Endothelial cell of umbilical vein (primary cell): ENCODE measurements around the gene IL6R. TPM values are rescaled to one million over a fixed set of nuclear protein-coding genes. Genes with fewer than 3 reads are reported as not detected.

Experiments used
- BruUV-seq: library from RNA; stranded (reverse); fragments of 400-500 nt; replicated peaks from 2 replicates; lab custom pipeline; 2021; lab: Mats Ljungman, UMichigan
- CTCF ChIA-PET: fragments of 300-600, 350-600 bp; sonication (Branson Sonifier 250); formaldehyde crosslinking; loops from one replicate; lab custom pipeline; 2021; ENCODE audit warnings: antibody characterized with exemption, inconsistent platforms; lab: Charles Lee
- POLR2A ChIA-PET: fragments of 300-600, 350-600 bp; sonication (Branson Sonifier 250); formaldehyde crosslinking; loops from one replicate; lab custom pipeline; 2021; ENCODE audit warnings: antibody characterized with exemption, inconsistent platforms; lab: Charles Lee
- DNase-seq: peaks from one replicate; pipeline ENCODE4 v3.0.0-alpha.2; 2011; ENCODE audit warnings: low read depth, low spot score
- FAIRE-seq: peaks from 2 replicates; lab custom pipeline; 2011; peaks lifted over from hg19 to GRCh38; lab: Jason Lieb, UNC
- H2AFZ ChIP-seq: 2 replicates; pipeline ENCODE4 v1.6.0; 2012; ENCODE audit warnings: low read depth, low read length, control low read depth, inconsistent platforms
- H3K27ac ChIP-seq: 2 replicates; pipeline ENCODE4 v1.5.1; 2011; ENCODE audit warnings: low read depth, mild to moderate bottlenecking, control low read depth, low read length, moderate library complexity; ENCODE audit not compliant: insufficient read depth
- H3K27me3 ChIP-seq, 2 experiments: 2 replicates each; pipeline versions ENCODE4 v1.6.0 to v1.6.1; 2011; ENCODE audit warnings: low read length in 2 of 2, mixed read lengths in 1 of 2; ENCODE audit not compliant: control insufficient read depth in 2 of 2, insufficient read depth in 2 of 2
- H3K36me3 ChIP-seq, 2 experiments: 2 replicates in 1 of 2; 3 replicates in 1 of 2; pipeline ENCODE4 v1.5.1; 2011; ENCODE audit warnings: low read length in 2 of 2, mild to moderate bottlenecking in 1 of 2, moderate library complexity in 1 of 2; ENCODE audit not compliant: control insufficient read depth in 2 of 2, insufficient read depth in 2 of 2; ENCODE audit errors: extremely low read depth in 1 of 2
- H3K4me1 ChIP-seq: 3 replicates; pipeline ENCODE4 v1.5.1; 2011; ENCODE audit warnings: mild to moderate bottlenecking, low read length; ENCODE audit not compliant: control insufficient read depth, insufficient read depth; ENCODE audit errors: extremely low read depth
- H3K4me2 ChIP-seq: 2 replicates; pipeline ENCODE4 v1.6.1; 2011; ENCODE audit warnings: low read length, control low read depth, mixed read lengths; ENCODE audit not compliant: insufficient read depth
- H3K4me3 ChIP-seq, 3 experiments: fragments of 200-600 bp in 1 of 3; sonication (generic), shearing (Covaris generic) in 1 of 3; replicated peaks in 1 of 3; 2 replicates each; pipeline ENCODE4 v1.5.1; 2011 to 2016; ENCODE audit warnings: control low read depth in 3 of 3, low read length in 3 of 3, mild to moderate bottlenecking in 2 of 3, inconsistent platforms in 1 of 3, low read depth in 1 of 3, moderate library complexity in 1 of 3; ENCODE audit not compliant: insufficient read depth in 1 of 3
- H3K79me2 ChIP-seq: 2 replicates; pipeline ENCODE4 v1.6.0; 2012; ENCODE audit warnings: low read length, inconsistent platforms; ENCODE audit not compliant: control insufficient read depth, insufficient read depth
- H3K9ac ChIP-seq: replicated peaks from 2 replicates; pipeline ENCODE3; 2011; ENCODE audit warnings: low read length, control low read depth; ENCODE audit not compliant: insufficient read depth; ENCODE audit errors: extremely low read depth
- H3K9me1 ChIP-seq: replicated peaks from 3 replicates; pipeline ENCODE4 v1.6.0; 2011; ENCODE audit warnings: mild to moderate bottlenecking, low read length; ENCODE audit not compliant: control insufficient read depth, insufficient read depth; ENCODE audit errors: extremely low read depth
- H3K9me3 ChIP-seq: replicated peaks from 2 replicates; pipeline ENCODE4 v1.5.1; 2012; ENCODE audit warnings: low read length, inconsistent platforms; ENCODE audit not compliant: control insufficient read depth, insufficient read depth
- H4K20me1 ChIP-seq: replicated peaks from 2 replicates; pipeline ENCODE3; 2011; ENCODE audit warnings: mild to moderate bottlenecking, low read length; ENCODE audit not compliant: control insufficient read depth, insufficient read depth; ENCODE audit errors: extremely low read depth
- CTCF ChIP-seq, 2 donors: IDR thresholded peaks; 1 replicate in 1 of 2; 2 replicates in 1 of 2; pipeline ENCODE4 v1.5.1; 2011; ENCODE audit warnings: low read length in 2 of 2, mild to moderate bottlenecking in 2 of 2, moderate library complexity in 2 of 2, control low read depth in 1 of 2, inconsistent platforms in 1 of 2, low read depth in 1 of 2; ENCODE audit not compliant: insufficient read depth in 1 of 2; ENCODE audit errors: extremely low read depth in 1 of 2
- EZH2 ChIP-seq: IDR thresholded peaks from 2 replicates; pipeline ENCODE4 v1.6.1; 2012; ENCODE audit warnings: borderline replicate concordance, low read depth, mild to moderate bottlenecking, moderate library complexity, low read length, inconsistent platforms; ENCODE audit not compliant: severe bottlenecking
- FOS ChIP-seq: IDR thresholded peaks from 2 replicates; pipeline ENCODE4 v1.6.1; 2011; ENCODE audit warnings: mild to moderate bottlenecking, low read length, moderate library complexity, borderline replicate concordance; ENCODE audit not compliant: insufficient read depth
- GATA2 ChIP-seq: IDR thresholded peaks from 2 replicates; pipeline ENCODE4 v1.7.0; 2011; ENCODE audit warnings: low read depth, mild to moderate bottlenecking, moderate library complexity, mixed read lengths, low read length; ENCODE audit not compliant: insufficient read length, insufficient read depth
- JUN ChIP-seq: IDR thresholded peaks from 2 replicates; pipeline ENCODE4 v1.6.1; 2011; ENCODE audit warnings: borderline replicate concordance, low read depth; ENCODE audit not compliant: insufficient read length, insufficient read depth
- MAX ChIP-seq: IDR thresholded peaks from 2 replicates; pipeline ENCODE4 v1.6.1; 2011; ENCODE audit not compliant: insufficient read depth, insufficient read length
- MYC ChIP-seq: IDR thresholded peaks from one replicate; pipeline ENCODE4 v1.6.1; 2011; ENCODE audit warnings: mild to moderate bottlenecking, low read depth, low read length
- POLR2A ChIP-seq: IDR thresholded peaks from 2 replicates; pipeline ENCODE4 v1.6.1; 2012; ENCODE audit warnings: low read depth, mild to moderate bottlenecking, control low read depth, low read length
- POLR2AphosphoS5 ChIP-seq: IDR thresholded peaks from 2 replicates; pipeline ENCODE4 v1.6.1; 2012; ENCODE audit warnings: low read depth, mild to moderate bottlenecking, control low read depth, low read length, moderate library complexity; ENCODE audit not compliant: insufficient read depth
- dilution Hi-C: fragments of 300-500 bp; cut with MboI; formaldehyde crosslinking; loops from one replicate; pipeline ENCODE4 v1.15.0; 2019; ENCODE audit warnings: low sequenced_read_pairs; ENCODE audit not compliant: extremely low pct_ligation_motif_present
- intact Hi-C: fragments of 100-400 bp; cut with micrococcal nuclease; formaldehyde crosslinking; loops from one replicate; pipeline ENCODE4 v1.10.0; 2022
- polyA plus RNA-seq, 4 experiments: library from polyadenylated mRNA; depleted of rRNA in 3 of 4; stranded (reverse) in 3 of 4; unstranded in 1 of 4; fragments of >200 nt; gene quantifications; 2 replicates each; pipeline versions ENCODE4 v1.2.1 to v1.2.3, GENCODE V29; 2011 to 2012; ENCODE audit warnings: missing spikeins in 1 of 4
- total RNA-seq: library from RNA; stranded (reverse); gene quantifications from 2 replicates; pipeline ENCODE4 v1.2.3, GENCODE V29; 2021

Gene IL6R
- total and polyA plus RNA-seq, 2 donors (not counting 3 experiments of a cell fraction or from before 2014, with no cell fraction given), result 4.8 to 5.1 TPM

- ChIA-PET CTCF (no interaction called here), POLR2A (no interaction called here)
- H3K36me3 ChIP-seq, result no peaks in the 10 kb centered on the region
- TF ChIP-seq FOS, result no peak
- no peak for TF ChIP-seq EZH2
- no peak for TF ChIP-seq GATA2
- no peak for TF ChIP-seq POLR2AphosphoS5
- TF ChIP-seq JUN, result no peak
- no peak for TF ChIP-seq CTCF (IDR thresholded peaks at IDR 0.05; ENCODE audit: extremely low read depth in 1 of 2, insufficient read depth in 1 of 2, low read depth in 1 of 2, low read length in 2 of 2)
- TF ChIP-seq MAX, result no peak
- no peak for TF ChIP-seq MYC
- no peak for TF ChIP-seq POLR2A
- no peak overlapping the region for H3K27ac ChIP-seq
- no peak overlapping the region for H2AFZ ChIP-seq
- no peaks in the 10 kb centered on the region for H4K20me1 ChIP-seq
- H3K4me1 ChIP-seq, result no peaks in the 10 kb centered on the region
- H3K9ac ChIP-seq, result no peak overlapping the region
- no TSS peak for BruUV-seq
- DNase-seq (no peak), FAIRE-seq (no peak)
- H3K9me1 ChIP-seq, result no peaks in the 10 kb centered on the region
- no peaks in the 10 kb centered on the region for H3K79me2 ChIP-seq
- no peak overlapping the region for H3K4me2 ChIP-seq
- no peaks in the 10 kb centered on the region for H3K27me3 ChIP-seq
- no peak overlapping the region for H3K4me3 ChIP-seq
- dilution Hi-C loops (no loop called here), intact Hi-C loops (no loop called here)
- no peaks in the 10 kb centered on the region for H3K9me3 ChIP-seq
Observed at GRCh38 chr1:154514066-154514553, 109.0 kb downstream of the IL6R start.
